Measurements from ENCODE around the gene PIR.
A peak's percentile ranks its signal among the peaks of the same experiment; 100 is the strongest.

The PIR gene

DNA sequence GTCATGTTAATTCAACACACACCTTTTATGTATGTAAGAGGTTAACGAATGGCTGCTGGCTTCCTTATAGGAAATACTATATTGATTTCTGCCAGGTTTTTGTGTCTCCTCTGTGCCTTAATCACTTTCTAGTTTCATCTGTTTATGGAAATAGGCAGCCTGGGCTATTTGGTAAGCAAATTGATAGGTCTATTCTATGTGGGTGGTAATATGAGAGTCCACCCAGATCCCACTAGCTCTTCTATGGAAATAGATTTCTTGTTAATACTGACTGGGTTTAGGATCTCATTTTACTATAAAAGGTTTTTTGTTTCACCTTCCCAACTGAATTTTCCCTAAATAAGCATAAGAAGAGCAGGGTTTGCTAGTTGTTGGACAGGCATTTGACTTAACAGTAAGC lies 11.5 kb upstream of the PIR start:
- no peaks in the 10 kb centered on the region for H3K9me3 ChIP-seq (ENCODE audit: control insufficient read depth, insufficient read depth, low read length)
- no peak overlapping the region for H3K9ac ChIP-seq (ENCODE audit: low read depth, low read length)
- no peaks in the 10 kb centered on the region; the same call in 1 of the 2 replicates for H3K4me1 ChIP-seq (ENCODE audit: insufficient read depth, low read length)
- H3K36me3 ChIP-seq (ENCODE audit: insufficient read depth, low read length): no peaks in the 10 kb centered on the region

- Histone ChIP-seq H3K4me1 (ENCODE audit: insufficient read depth, low read length) (no peaks in the 10 kb centered on the region; the same call in 1 of the 2 replicates), H3K9me3 (ENCODE audit: control insufficient read depth, insufficient read depth, low read length) (no peaks in the 10 kb centered on the region), H3K36me3 (ENCODE audit: insufficient read depth, low read length) (no peaks in the 10 kb centered on the region), H3K9ac (ENCODE audit: low read depth, low read length) (no peak overlapping the region)
Measured at GRCh38 chrX:15501506-15501905, 8.4 kb upstream of the PIR start.

- H3K36me3 ChIP-seq (ENCODE audit: insufficient read depth, low read length): no peaks in the 10 kb centered on the region
- H3K9me3 ChIP-seq (ENCODE audit: control insufficient read depth, insufficient read depth, low read length): no peaks in the 10 kb centered on the region
- no peaks in the 10 kb centered on the region; the same call in 1 of the 2 replicates for H3K4me1 ChIP-seq (ENCODE audit: insufficient read depth, low read length)
- H3K9ac ChIP-seq (ENCODE audit: low read depth, low read length): no peak within 1 kb of the TSS
Measured at GRCh38 chrX:15500497-15500966, 7.4 kb upstream of the PIR start, which contains the start of gene BMX. TSS of gene BMX (plus strand) at chrX:15500807. CDS start at chrX:15508354, 7,547 bp downstream.

GRCh38 chrX:15499976-15500375 lies 6.8 kb upstream of the PIR start:
- no peaks in the 10 kb centered on the region; the same call in 1 of the 2 replicates for H3K4me1 ChIP-seq (ENCODE audit: insufficient read depth, low read length)
- no peak overlapping the region for H3K9ac ChIP-seq (ENCODE audit: low read depth, low read length)
- no peaks in the 10 kb centered on the region for H3K36me3 ChIP-seq (ENCODE audit: insufficient read depth, low read length)
- no peaks in the 10 kb centered on the region for H3K9me3 ChIP-seq (ENCODE audit: control insufficient read depth, insufficient read depth, low read length)

DNA sequence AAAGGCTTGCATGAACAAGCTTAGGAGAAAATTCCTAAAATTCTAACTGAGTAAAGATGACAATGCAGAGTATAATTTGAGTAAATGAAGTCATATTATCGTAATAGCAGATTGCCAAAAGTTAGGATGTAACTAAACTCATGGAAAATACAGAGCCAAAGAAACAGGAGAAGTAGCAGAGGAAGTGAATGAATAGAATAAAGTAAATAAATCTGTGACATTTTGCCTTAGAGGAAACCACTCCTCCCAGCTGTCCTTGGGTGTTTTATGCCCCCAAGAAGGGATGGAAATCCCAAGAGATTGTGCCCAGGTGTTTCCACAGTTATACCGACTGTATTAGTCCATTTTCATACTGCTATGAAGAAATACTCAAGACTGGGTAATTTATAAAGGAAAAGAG lies 5.6 kb upstream of the PIR start:
- Histone ChIP-seq H3K9me3 (ENCODE audit: control insufficient read depth, insufficient read depth, low read length) (no peaks in the 10 kb centered on the region), H3K4me1 (ENCODE audit: insufficient read depth, low read length) (0 out of 2 replicates have a peak, but pooled peaks cover 5% of the 10 kb centered on the region), H3K9ac (ENCODE audit: low read depth, low read length) (no peak overlapping the region), H3K36me3 (ENCODE audit: insufficient read depth, low read length) (no peaks in the 10 kb centered on the region)

DNA sequence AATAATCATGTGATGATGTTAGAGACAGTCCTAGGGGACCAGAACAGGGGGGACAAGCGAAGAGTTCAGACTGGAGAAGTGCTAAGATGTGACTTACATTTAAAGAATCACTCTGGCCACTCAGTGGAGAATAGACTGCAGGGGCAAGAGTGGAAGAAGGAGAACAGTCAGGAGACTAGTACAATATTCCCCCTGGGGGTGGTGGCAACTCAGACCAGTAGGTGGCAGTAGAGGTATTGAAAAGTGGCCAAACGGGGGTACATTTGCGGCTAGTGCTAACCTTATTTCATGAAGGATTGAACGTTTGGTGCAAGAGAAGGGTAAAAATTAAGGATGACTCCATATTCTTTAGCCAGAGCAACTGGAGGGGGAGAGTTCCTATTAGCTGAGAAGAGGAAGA lies 4.7 kb upstream of the PIR start:
- Histone ChIP-seq H3K9me3 (ENCODE audit: control insufficient read depth, insufficient read depth, low read length) (no peaks in the 10 kb centered on the region), H3K9ac (ENCODE audit: low read depth, low read length) (no peak overlapping the region), H3K4me1 (ENCODE audit: insufficient read depth, low read length) (0 out of 2 replicates have a peak, but pooled peaks cover 5% of the 10 kb centered on the region), H3K36me3 (ENCODE audit: insufficient read depth, low read length) (no peaks in the 10 kb centered on the region)

DNA sequence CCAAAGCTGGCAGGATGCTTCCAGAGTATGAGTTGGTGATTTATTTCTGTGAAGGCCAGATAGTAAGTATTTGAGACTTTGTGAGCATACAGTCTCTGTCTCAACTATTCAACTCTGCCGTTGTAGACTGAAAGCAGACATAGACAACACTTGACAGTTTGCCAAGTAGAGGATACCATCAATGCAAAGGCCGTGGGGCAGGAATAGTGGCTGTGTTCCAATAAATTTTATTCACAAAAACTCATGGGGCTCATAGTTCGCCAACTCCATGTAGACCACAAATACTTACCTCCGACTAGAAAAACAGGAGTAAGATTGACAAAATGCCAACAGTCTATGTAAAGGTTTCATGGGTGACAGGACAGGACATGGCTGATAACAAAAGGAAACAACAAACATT lies 3.7 kb upstream of the PIR start:
- Histone ChIP-seq H3K36me3 (ENCODE audit: insufficient read depth, low read length) (no peaks in the 10 kb centered on the region), H3K4me1 (ENCODE audit: insufficient read depth, low read length) (0 out of 2 replicates have a peak, but pooled peaks cover 5% of the 10 kb centered on the region), H3K9me3 (ENCODE audit: control insufficient read depth, insufficient read depth, low read length) (no peaks in the 10 kb centered on the region), H3K9ac (ENCODE audit: low read depth, low read length) (no peak overlapping the region)

- no peaks in the 10 kb centered on the region for H3K36me3 ChIP-seq (ENCODE audit: insufficient read depth, low read length)
- peaks cover 10% of the 10 kb centered on the region; the same call in 1 of the 2 replicates for H3K4me1 ChIP-seq (ENCODE audit: insufficient read depth, low read length)
- H3K9me3 ChIP-seq (ENCODE audit: control insufficient read depth, insufficient read depth, low read length): no peaks in the 10 kb centered on the region
- H3K9ac ChIP-seq (ENCODE audit: low read depth, low read length): no peak overlapping the region
Measured at GRCh38 chrX:15495801-15496200, 2.7 kb upstream of the PIR start.

GRCh38 chrX:15492469-15492868 lies 664 bp downstream of the PIR start:
- peaks cover 10% of the 10 kb centered on the region; the same call in 1 of the 2 replicates for H3K4me1 ChIP-seq (ENCODE audit: insufficient read depth, low read length)
- H3K36me3 ChIP-seq (ENCODE audit: insufficient read depth, low read length): no peaks in the 10 kb centered on the region
- H3K9ac ChIP-seq (ENCODE audit: low read depth, low read length): peak overlapping the region; percentile 74
- H3K9me3 ChIP-seq (ENCODE audit: control insufficient read depth, insufficient read depth, low read length): no peaks in the 10 kb centered on the region

DNA sequence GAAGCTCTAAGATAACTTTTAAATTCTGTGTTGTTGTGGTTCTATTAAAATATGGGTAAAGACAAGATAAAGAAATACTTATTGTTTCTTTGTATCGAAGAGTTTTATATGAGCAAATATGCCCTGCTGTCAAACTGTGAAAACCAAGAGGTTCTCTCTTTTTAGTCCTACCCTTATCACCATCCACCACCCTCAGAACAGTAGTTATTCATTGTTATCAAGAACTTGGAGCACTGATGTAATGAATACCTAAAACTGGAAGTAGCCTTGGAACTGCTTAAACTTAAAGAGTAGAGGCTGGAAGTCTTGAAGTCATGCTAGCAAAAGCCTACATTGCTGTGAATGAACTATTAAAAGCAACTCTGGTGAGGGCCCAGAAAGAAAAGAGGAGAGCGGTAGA lies 9.2 kb downstream of the PIR start:
- H3K9me3 ChIP-seq (ENCODE audit: control insufficient read depth, insufficient read depth, low read length): no peaks in the 10 kb centered on the region
- H3K36me3 ChIP-seq (ENCODE audit: insufficient read depth, low read length): no peaks in the 10 kb centered on the region
- no peak overlapping the region for H3K9ac ChIP-seq (ENCODE audit: low read depth, low read length)
- no peaks in the 10 kb centered on the region for H3K4me1 ChIP-seq (ENCODE audit: insufficient read depth, low read length)

GRCh38 chrX:15475486-15475885 lies 17.6 kb downstream of the PIR start:
- Histone ChIP-seq H3K9ac (ENCODE audit: low read depth, low read length) (no peak overlapping the region), H3K36me3 (ENCODE audit: insufficient read depth, low read length) (no peaks in the 10 kb centered on the region), H3K4me1 (ENCODE audit: insufficient read depth, low read length) (peaks cover 9% of the 10 kb centered on the region), H3K9me3 (ENCODE audit: control insufficient read depth, insufficient read depth, low read length) (no peaks in the 10 kb centered on the region)

DNA sequence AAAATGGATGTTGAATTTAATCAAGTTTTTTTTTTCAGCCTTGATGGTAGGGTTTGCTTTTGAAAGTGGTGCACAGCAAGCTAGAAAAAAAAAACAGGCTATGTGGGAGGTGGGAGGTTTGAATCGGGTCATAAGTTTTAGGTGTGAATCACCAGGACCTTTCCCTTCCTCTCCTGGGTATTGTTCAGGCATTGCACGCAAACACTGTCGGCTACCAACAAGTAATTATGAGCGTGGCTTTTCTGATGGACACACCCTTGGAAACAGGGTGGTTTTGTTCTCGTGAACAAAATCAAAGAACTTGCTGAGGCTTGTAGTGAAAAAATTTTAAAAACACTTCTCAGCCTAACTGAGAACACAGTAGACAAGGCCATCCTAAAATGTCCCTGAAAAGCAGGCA lies 18.1 kb downstream of the PIR start:
- H3K9me3 ChIP-seq (ENCODE audit: control insufficient read depth, insufficient read depth, low read length): no peaks in the 10 kb centered on the region
- H3K9ac ChIP-seq (ENCODE audit: low read depth, low read length): no peak overlapping the region
- peaks cover 9% of the 10 kb centered on the region for H3K4me1 ChIP-seq (ENCODE audit: insufficient read depth, low read length)
- no peaks in the 10 kb centered on the region for H3K36me3 ChIP-seq (ENCODE audit: insufficient read depth, low read length)

DNA sequence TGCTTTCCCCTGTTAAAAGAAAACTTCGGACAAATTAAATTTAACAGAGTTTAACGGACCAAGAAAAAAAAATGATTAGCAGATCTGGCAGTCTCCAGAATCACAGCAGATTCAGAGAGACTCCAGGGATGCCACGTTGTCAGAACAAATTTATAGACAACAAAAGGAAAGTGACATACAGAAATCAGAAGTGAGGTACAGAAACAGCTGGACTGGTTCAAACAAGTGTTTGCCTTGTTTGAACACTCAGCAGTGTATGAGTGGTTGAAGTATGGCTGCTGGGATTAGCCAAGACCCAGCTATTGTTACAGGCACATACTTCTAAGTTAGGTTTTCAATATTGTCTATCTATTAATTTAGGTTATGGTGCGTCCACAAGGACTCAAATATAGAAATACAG lies 19.1 kb downstream of the PIR start:
- no peaks in the 10 kb centered on the region for H3K36me3 ChIP-seq (ENCODE audit: insufficient read depth, low read length)
- no peaks in the 10 kb centered on the region for H3K9me3 ChIP-seq (ENCODE audit: control insufficient read depth, insufficient read depth, low read length)
- H3K9ac ChIP-seq (ENCODE audit: low read depth, low read length): no peak overlapping the region
- H3K4me1 ChIP-seq (ENCODE audit: insufficient read depth, low read length): peaks cover 9% of the 10 kb centered on the region

DNA sequence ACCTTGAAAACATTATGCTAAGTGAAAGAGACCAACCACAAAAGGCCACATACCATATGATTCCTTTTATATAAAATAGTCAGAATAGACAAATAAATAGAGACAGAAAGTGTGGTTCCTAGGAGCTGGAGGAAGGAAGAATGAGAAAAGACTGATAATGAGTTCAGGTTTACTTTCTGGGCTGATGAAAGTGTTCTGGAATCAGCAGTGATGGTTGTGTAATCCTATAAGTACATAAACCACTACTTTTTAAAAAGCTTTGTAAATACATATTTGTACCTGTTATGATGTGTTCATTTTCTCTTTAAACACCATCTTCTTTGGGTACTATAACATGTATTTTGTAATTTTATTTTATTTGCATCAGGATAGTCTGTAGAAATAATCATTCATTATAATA lies 20.6 kb downstream of the PIR start:
- H3K36me3 ChIP-seq (ENCODE audit: insufficient read depth, low read length): no peaks in the 10 kb centered on the region
- no peak overlapping the region for H3K9ac ChIP-seq (ENCODE audit: low read depth, low read length)
- H3K9me3 ChIP-seq (ENCODE audit: control insufficient read depth, insufficient read depth, low read length): no peaks in the 10 kb centered on the region
- peaks cover 9% of the 10 kb centered on the region for H3K4me1 ChIP-seq (ENCODE audit: insufficient read depth, low read length)

GRCh38 chrX:15471028-15471427 lies 22.1 kb downstream of the PIR start:
- Histone ChIP-seq H3K4me1 (ENCODE audit: insufficient read depth, low read length) (peaks cover 9% of the 10 kb centered on the region), H3K36me3 (ENCODE audit: insufficient read depth, low read length) (no peaks in the 10 kb centered on the region), H3K9me3 (ENCODE audit: control insufficient read depth, insufficient read depth, low read length) (no peaks in the 10 kb centered on the region), H3K9ac (ENCODE audit: low read depth, low read length) (no peak overlapping the region)

DNA sequence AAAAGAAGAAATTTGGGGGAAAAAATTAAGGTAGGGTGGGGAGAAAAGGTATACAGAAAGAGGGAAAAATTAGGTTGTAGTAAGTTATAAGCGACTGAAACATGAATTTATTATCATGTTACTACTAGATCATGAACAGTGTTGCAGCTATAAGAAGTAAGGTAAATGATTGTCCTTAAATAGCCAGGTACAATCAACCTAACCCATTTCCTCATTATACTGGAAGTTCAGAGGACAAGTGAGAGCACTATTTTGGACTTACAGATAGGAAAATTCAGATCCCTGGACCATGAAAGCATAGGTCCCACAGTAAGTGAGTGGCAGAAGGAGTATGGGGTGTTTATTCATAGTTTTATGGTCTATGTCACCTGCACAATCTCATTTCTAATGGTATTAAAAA lies 23.5 kb downstream of the PIR start:
- Histone ChIP-seq H3K36me3 (ENCODE audit: insufficient read depth, low read length) (no peaks in the 10 kb centered on the region), H3K9me3 (ENCODE audit: control insufficient read depth, insufficient read depth, low read length) (no peaks in the 10 kb centered on the region), H3K9ac (ENCODE audit: low read depth, low read length) (no peak overlapping the region), H3K4me1 (ENCODE audit: insufficient read depth, low read length) (peaks cover 7% of the 10 kb centered on the region; the same call in 1 of the 2 replicates)
